Activated CD4-positive, CD25-positive, alpha-beta regulatory T cell (primary cell): ENCODE data around the gene ADRM1.

Experiments
- DNase-seq, 4 experiments: peaks; one replicate each; lab custom pipeline; 2025; lab: John Stamatoyannopoulos, UW

ADRM1 gene

GRCh38 chr20:62337558-62338293 is 34.9 kb downstream of the ADRM1 start:
- no peak for DNase-seq

- no peak for DNase-seq
These were observed 35.5 kb downstream of the ADRM1 start for GRCh38 chr20:62338294-62338620.

- no peak for DNase-seq
These were observed 36.9 kb downstream of the ADRM1 start for GRCh38 chr20:62339647-62340062.

DNA sequence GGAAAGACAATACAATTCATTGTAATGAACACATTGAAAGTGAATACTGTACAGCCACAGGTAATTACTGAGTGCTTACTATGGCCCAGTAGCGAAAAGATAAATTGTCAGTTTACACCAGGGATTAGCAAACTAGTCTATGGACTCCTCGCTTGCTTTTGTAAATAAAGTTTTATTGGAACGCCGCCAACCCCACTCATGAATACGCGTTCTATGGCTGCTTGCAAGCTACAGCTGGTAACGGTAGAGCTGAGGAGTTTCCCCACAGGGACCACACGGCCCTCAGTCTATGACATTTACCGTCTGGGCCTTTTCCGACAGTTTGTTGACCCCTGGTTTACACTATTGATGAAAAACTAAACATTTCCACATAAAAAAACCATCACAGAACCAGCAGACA is 40.1 kb downstream of the ADRM1 start:
- DNase-seq, result no peak

GRCh38 chr20:62344092-62344491 is 41.3 kb downstream of the ADRM1 start:
- DNase-seq, result no peak

DNA sequence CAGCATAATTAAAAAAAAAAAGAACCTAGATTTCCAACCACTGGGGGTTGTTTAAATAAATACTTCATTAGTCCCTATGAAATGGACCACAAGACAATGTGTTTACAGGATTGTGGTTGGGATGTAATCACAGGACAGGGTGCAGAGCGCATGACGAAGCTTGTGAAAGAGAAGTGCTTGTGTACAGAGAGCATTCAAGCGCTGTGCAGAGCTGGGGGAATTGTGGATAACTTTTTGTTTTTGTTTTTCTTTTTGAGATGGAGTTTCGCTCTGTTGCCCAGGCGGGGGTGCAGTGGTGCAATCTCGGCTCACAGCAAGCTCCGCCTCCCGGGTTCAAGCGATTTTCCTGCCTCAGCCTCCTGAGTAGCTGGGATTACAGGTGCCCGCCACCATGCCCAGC is 42.0 kb downstream of the ADRM1 start:
- no peak for DNase-seq

DNA sequence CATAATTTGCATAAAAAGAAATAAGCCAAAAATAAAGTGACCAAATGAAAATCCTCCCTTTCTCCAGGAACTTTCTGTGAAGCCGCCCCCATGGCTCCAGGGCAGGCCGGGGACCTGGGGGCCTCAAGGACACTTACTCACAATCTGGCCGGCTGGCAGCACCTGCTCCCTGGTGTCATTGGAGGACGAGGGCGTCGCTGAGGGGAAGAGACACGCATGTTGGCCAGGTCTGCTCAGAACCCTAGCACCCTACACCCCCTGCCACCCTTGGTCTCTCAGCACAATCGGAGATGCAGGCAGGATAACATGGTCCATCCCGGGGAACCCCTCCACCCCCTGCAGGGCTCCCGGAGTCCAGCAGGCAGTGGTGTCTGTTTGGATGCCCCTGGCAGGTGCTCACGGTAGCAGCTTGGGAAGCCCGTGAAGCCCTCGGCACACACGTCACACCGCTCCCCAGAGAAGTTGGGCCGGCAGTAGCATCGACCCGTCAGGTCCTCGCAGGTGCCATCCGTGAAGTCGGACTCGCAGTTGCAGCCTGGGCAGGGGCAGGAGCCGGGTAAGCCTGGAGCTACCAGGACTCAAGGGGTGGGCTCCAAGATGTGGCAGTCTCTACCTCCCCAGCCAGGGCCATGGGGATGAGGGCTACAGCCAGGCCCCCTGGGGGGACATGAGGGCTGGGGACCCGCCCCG is 43.0 kb downstream of the ADRM1 start:
- DNase-seq, result no peak

GRCh38 chr20:62346398-62347150 is 43.8 kb downstream of the ADRM1 start:
- no peak for DNase-seq

- no peak for DNase-seq
These were observed 44.3 kb downstream of the ADRM1 start for GRCh38 chr20:62347151-62347404.

- DNase-seq, result no peak
These were observed 44.6 kb downstream of the ADRM1 start for GRCh38 chr20:62347445-62347844.

GRCh38 chr20:62348604-62349003 is 45.8 kb downstream of the ADRM1 start:
- no peak for DNase-seq

DNA sequence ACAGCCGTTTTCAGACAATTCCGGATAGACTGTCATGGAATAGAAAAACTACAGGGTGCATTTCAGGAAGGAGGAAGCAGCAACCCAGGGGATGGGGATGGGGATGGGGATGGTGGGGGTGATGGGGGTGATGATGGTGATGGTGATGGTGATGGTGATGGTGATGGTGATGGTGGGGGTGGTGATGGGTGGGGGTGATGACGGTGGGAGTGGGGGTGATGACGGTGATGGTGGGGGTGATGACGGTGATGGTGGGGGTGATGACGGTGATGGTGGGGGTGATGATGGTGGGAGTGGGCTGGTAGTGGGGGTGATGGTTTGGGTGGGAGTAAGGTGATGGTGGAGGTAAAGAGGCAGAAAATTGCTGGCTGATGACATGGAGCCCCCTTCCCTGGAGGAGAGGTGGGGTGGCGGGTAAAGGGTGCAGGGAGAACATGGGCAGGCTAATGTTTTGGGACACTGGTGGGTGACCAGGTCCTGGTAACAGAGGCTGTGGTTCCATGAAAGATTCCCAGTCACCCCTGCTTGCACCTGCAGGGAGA is 46.8 kb downstream of the ADRM1 start:
- DNase-seq, result no peak

GRCh38 chr20:62350098-62350628 is 47.4 kb downstream of the ADRM1 start:
- no peak for DNase-seq

- no peak for DNase-seq
These were observed 48.0 kb downstream of the ADRM1 start for GRCh38 chr20:62350629-62351422.

GRCh38 chr20:62351469-62352401 is 48.9 kb downstream of the ADRM1 start:
- no peak for DNase-seq

- no peak for DNase-seq
These were observed 49.8 kb downstream of the ADRM1 start for GRCh38 chr20:62352402-62353288.

DNA sequence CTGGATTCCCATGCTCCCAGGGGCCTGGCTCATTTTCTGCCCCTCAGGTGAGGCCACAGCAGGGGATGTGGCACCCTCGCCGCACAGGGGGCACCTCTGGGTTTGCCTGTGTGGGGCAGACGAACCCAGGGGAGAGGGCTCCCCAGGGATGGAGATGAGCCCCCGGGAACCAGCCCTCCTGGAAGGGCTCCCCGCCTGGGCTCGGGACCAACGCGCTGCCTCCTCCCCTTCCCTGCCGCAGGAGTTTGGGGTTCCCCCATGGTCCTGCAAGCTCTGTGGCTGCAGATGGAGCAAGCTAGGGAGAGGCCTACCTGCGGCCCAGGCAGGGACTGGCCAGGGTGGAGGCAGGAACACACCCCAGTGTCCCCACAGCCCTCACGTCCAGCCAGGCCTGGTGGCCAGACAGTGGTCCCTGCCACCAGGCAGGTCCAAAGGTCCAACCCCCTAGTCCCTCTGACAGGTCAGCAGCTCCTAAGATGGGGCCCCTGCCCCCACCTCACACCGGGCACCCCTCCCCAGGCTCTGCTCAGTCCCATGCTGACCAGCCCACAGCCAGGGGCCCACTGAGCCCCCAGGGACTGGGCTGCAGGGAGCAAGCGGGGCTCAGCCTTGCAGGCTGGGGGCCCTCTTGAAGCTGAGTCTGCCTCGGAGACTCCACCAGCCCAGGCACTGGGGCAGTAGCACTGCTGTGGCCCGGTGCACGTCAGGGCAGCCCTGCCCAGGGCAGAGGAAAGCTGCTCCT is 50.7 kb downstream of the ADRM1 start:
- no peak for DNase-seq

DNA sequence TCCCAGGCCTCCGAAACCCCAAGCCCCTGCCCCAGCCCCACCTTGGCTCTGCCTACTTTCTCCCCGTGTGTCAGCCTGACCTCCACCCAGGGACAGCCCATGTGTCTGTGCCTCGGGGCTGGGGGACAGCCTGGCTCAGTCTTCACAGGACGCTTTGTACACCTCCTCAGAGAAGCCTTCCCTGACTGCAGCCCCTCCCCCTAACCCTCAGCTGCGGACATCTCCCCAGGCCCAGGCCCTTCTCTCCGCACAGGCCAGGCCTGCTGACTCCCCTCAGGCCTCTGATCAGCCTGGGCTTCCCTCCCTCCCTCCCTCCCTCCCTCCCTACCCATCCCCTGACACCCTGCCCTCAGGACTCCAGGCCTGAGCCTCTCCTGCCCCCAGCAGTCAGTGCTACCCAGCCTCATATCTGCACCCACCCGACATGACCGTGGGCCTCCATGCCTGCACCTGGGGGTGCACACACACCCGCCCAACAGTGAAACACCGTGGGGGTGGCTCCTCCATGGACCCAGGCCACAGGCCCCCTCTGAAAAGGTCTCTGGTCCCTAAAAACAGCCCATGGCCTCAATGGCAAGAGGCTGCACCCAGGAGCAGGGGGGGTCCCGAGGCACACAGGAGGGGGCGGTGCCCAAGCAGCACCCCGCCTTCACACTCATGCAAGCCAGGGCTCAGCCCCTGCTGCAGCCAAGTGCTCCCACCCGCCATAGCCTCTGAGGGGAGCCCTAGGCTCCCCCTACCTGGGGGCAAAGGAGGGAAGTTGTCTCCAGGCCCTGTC is 51.4 kb downstream of the ADRM1 start:
- no peak for DNase-seq
